MM.1S (cell line): ENCODE results near the gene PXDC1.

Source experiments
- EZH2 ChIP-seq: fragments of 300-600 bp; sonication (generic); optimal IDR thresholded peaks from 2 replicates; pipeline ENCODE3; 2017; ENCODE audit warnings: low read depth, mild to moderate bottlenecking, antibody characterized with exemption, low read length, mixed read lengths
- TF ChIP-seq, protein P1 (sequence below): fragments of 300-600 bp; sonication (generic); IDR thresholded peaks from 2 replicates; pipeline ENCODE4 v1.5.1; 2016; ENCODE audit warnings: antibody characterized with exemption, low read length, mixed read lengths

DNA sequence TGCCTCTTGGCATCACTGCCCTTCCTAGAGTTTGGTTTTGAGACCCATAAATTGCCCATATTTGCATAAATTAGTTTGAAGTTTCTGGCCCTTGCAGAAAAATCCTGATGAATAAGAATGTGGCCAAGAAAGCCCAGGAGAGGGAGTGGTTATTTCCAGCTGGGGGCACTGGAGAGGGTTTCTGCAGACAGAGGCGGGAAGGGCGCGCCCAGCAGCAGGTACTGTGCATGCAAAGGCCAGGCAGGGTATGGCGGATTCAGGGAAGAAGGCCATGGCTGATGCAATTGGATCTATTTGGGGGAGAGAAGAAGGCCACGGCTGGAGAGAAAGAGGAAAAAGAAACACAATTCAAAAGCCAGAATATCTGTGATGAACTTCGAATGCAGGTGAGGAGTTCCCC lies 48.2 kb upstream of the PXDC1 start:
- TF ChIP-seq EZH2 = no peak
- TF ChIP-seq, protein P1, sequence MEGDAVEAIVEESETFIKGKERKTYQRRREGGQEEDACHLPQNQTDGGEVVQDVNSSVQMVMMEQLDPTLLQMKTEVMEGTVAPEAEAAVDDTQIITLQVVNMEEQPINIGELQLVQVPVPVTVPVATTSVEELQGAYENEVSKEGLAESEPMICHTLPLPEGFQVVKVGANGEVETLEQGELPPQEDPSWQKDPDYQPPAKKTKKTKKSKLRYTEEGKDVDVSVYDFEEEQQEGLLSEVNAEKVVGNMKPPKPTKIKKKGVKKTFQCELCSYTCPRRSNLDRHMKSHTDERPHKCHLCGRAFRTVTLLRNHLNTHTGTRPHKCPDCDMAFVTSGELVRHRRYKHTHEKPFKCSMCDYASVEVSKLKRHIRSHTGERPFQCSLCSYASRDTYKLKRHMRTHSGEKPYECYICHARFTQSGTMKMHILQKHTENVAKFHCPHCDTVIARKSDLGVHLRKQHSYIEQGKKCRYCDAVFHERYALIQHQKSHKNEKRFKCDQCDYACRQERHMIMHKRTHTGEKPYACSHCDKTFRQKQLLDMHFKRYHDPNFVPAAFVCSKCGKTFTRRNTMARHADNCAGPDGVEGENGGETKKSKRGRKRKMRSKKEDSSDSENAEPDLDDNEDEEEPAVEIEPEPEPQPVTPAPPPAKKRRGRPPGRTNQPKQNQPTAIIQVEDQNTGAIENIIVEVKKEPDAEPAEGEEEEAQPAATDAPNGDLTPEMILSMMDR = no peak
